GM19023 (cell line): ENCODE measurements around the gene RGP1.

Source experiments
- ATAC-seq: cut with Tn5 transposase; IDR thresholded peaks from one replicate; pipeline ENCODE4 v1.9.1; 2021; ENCODE audit warnings: mild to moderate bottlenecking, moderate library complexity; ENCODE audit not compliant: unreplicated experiment

The RGP1 gene

DNA sequence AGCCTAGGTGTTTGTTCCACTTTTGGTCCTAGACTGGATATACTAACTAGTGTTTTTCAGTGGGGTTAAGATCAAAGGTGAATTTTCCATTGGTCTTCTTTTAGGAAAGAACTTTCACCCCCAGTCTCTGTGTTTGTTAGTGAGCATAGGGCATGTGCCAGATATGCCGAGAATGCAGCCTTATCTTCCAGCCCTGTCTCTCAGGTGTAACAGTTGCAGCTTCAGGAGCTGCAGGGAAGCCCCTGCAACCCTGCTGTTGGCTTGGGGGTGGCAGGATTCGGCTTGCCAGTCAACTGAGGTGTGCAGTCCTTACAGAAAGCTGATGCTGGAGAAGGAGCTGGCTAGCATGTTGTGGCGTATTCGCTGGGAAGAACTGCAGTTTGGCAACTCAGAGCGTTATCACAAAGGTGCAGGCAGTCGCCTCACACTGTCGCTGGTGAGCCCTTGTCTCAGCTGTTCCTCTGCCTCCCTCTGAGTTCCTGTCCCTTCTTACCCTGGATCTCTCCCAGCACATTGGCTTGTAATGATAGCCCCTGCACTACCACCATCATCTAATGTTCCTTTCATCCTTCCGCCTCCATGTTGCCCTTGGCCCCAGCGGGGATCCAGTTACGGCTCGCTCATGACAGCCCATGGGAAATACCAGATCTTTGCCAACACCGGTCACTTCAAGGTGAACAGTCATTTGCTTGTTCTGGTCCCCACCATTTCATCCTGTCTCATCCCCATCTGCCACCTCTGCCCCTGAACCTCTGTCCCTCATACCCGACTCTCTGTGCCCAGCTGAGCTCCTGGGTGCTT is 52.4 kb downstream of the RGP1 start:
- ATAC-seq = no peak

DNA sequence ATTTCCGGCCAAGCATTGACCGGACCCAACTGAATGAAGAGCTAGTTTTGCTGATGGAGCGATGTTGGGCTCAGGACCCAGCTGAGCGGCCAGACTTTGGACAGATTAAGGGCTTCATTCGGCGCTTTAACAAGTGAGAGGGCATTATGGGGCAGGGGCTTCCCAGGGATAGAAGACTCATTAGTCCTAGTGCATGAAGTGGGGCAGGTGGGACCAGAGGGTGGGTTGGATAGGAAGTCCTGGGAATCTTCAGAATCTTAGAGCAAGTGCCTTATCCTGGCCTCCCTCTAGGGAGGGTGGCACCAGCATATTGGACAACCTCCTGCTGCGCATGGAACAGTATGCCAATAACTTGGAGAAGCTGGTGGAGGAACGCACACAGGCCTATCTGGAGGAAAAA is 57.0 kb downstream of the RGP1 start:
- no peak for ATAC-seq
